Gastrocnemius medialis (tissue), 4 donors: ENCODE results near the gene KIRREL2.

Source experiments
- POLR2A ChIP-seq, 2 donors: fragments of 450-650 bp; IDR thresholded peaks; one replicate each; pipeline ENCODE4 v1.6.1; 2017; ENCODE audit warnings: antibody characterized with exemption in 2 of 2, mild to moderate bottlenecking in 2 of 2, moderate library complexity in 2 of 2
- TF ChIP-seq, protein P1 (sequence below), 5 experiments: fragments of 450-650 bp in 3 of 5; fragments of 200-600 bp in 2 of 5; sonication (generic) in 2 of 5; IDR thresholded peaks in 4 of 5; conservative IDR thresholded peaks in 1 of 5; 1 replicate in 4 of 5; 2 replicates in 1 of 5; pipeline ENCODE4 v1.5.1; 2016 to 2019; ENCODE audit warnings: antibody characterized with exemption in 5 of 5, mild to moderate bottlenecking in 3 of 5, moderate library complexity in 3 of 5

DNA sequence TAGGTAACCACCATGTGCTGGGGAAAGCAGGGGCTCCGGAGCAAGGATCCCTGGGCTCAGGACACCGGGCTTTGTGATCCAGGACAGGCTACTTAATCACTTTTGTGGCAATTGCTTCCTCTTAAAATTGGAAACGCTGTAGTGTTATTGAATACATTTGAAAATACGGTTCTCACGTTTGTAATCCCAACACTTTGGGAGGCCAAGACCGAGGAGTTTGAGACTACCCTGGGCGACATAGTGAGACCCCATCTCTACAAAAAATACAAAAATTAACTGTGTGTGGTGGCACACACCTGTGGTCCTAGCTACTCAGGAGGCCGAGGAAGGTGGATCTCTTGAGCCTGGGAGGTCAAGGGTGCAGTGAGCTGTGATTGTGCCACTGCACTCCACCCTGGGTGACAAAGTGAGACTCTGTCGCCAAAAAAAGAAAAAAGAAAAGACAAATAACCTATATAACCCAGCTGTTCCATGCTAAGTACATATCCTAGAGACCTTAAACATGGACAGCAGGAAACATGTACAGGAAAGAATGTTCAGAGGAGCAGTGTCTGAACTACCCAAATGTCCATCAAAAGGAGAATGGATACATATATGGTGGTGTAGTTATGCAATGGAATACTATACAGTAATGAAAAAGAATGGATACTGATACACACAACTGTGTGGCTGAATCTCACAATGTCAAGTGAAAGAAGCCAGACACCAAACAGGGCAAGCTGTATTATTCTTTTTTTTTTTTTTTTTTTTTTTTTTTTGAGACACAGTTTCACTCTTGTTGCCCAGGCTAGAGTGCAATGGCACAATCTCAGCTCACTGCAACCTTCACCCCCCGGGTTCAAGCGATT lies 43.4 kb upstream of the KIRREL2 start:
- TF ChIP-seq POLR2A (IDR thresholded peaks at IDR 0.05), result no peak
- TF ChIP-seq, protein P1, sequence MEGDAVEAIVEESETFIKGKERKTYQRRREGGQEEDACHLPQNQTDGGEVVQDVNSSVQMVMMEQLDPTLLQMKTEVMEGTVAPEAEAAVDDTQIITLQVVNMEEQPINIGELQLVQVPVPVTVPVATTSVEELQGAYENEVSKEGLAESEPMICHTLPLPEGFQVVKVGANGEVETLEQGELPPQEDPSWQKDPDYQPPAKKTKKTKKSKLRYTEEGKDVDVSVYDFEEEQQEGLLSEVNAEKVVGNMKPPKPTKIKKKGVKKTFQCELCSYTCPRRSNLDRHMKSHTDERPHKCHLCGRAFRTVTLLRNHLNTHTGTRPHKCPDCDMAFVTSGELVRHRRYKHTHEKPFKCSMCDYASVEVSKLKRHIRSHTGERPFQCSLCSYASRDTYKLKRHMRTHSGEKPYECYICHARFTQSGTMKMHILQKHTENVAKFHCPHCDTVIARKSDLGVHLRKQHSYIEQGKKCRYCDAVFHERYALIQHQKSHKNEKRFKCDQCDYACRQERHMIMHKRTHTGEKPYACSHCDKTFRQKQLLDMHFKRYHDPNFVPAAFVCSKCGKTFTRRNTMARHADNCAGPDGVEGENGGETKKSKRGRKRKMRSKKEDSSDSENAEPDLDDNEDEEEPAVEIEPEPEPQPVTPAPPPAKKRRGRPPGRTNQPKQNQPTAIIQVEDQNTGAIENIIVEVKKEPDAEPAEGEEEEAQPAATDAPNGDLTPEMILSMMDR (IDR thresholded peaks at IDR 0.05 in 4 of 5, conservative IDR thresholded peaks at IDR 0.05 in 1 of 5), result no peak
